B cell (primary cell): Measurements from ENCODE around the gene PLEKHH2. TPM values are rescaled to one million over a fixed set of nuclear protein-coding genes. Genes with fewer than 3 reads are reported as not detected.

Experiments
- ATAC-seq: fragments of 200-7000 bp; cut with Tn5 transposase; one replicate; pipeline ENCODE4 v1.10.0; 2021; ENCODE audit warnings: low read depth, mild to moderate bottlenecking, moderate number of reproducible peaks, moderate library complexity
- CTCF ChIA-PET: fragments of 350-600 bp; sonication (Branson Sonifier 250); formaldehyde crosslinking; loops from one replicate; lab custom pipeline; 2021; ENCODE audit warnings: antibody characterized with exemption, inconsistent platforms; lab: Charles Lee
- POLR2A ChIA-PET: fragments of 350-600 bp; sonication (Branson Sonifier 250); formaldehyde crosslinking; loops from one replicate; lab custom pipeline; 2021; ENCODE audit warnings: antibody characterized with exemption; lab: Charles Lee
- DNase-seq: peaks from one replicate; pipeline ENCODE4 v3.0.0; 2013
- H2AFZ ChIP-seq: 2 replicates; pipeline ENCODE4 v1.6.1; 2012; ENCODE audit warnings: mild to moderate bottlenecking, low read depth, low read length; ENCODE audit not compliant: insufficient read depth, poor library complexity, severe bottlenecking
- H3K27ac ChIP-seq, 2 donors: 1 replicate in 1 of 2; 2 replicates in 1 of 2; pipeline ENCODE4 v1.5.1; 2012 to 2013; ENCODE audit warnings: low read length in 2 of 2, mild to moderate bottlenecking in 2 of 2, moderate library complexity in 1 of 2
- H3K27me3 ChIP-seq, 4 experiments: fragments of 200-600 bp in 1 of 4; sonication (generic) in 1 of 4; replicated peaks in 1 of 4; 1 replicate in 2 of 4; 2 replicates in 2 of 4; pipeline versions ENCODE4 v1.6.1 to v1.7.0; 2013 to 2016; ENCODE audit warnings: low read length in 3 of 4, mild to moderate bottlenecking in 2 of 4, mixed read lengths in 1 of 4, moderate library complexity in 1 of 4; ENCODE audit not compliant: insufficient read depth in 4 of 4, control insufficient read depth in 3 of 4; ENCODE audit errors: control extremely low read depth in 1 of 4
- H3K36me3 ChIP-seq, 2 experiments: replicated peaks in 1 of 2; 1 replicate in 1 of 2; 2 replicates in 1 of 2; pipeline versions ENCODE4 v1.6.1 to v1.7.1; 2013; ENCODE audit warnings: low read length in 1 of 2; ENCODE audit not compliant: insufficient read depth in 2 of 2, control insufficient read depth in 1 of 2; ENCODE audit errors: control extremely low read depth in 1 of 2, extremely low read depth in 1 of 2
- H3K4me1 ChIP-seq, 2 donors: fragments of 200-600 bp in 1 of 2; sonication (generic) in 1 of 2; 1 replicate in 1 of 2; 2 replicates in 1 of 2; pipeline versions ENCODE4 v1.5.1 to v1.6.1; 2013 to 2017; ENCODE audit warnings: low read length in 2 of 2; ENCODE audit not compliant: control insufficient read depth in 2 of 2, insufficient read depth in 2 of 2
- H3K4me2 ChIP-seq: replicated peaks from 2 replicates; pipeline ENCODE3; 2012; ENCODE audit warnings: mild to moderate bottlenecking, low read depth, low read length; ENCODE audit not compliant: poor library complexity, severe bottlenecking
- H3K4me3 ChIP-seq, 5 experiments: fragments of 200-600 bp in 1 of 5; sonication (generic) in 1 of 5; 1 replicate in 3 of 5; 2 replicates in 2 of 5; pipeline versions ENCODE4 v1.5.1 to v1.7.0; 2011 to 2016; ENCODE audit warnings: low read length in 4 of 5, mild to moderate bottlenecking in 4 of 5, low read depth in 2 of 5, control low read depth in 1 of 5, moderate library complexity in 1 of 5; ENCODE audit not compliant: insufficient read depth in 1 of 5; ENCODE audit errors: control extremely low read depth in 1 of 5, extremely low read depth in 1 of 5
- H3K79me2 ChIP-seq: fragments of 200-600 bp; sonication (generic); one replicate; pipeline ENCODE4 v1.6.0; 2016; ENCODE audit warnings: low read length; ENCODE audit not compliant: control insufficient read depth, insufficient read depth
- H3K9ac ChIP-seq: fragments of 200-600 bp; sonication (generic); 2 replicates; pipeline ENCODE4 v1.6.1; 2017; ENCODE audit warnings: mild to moderate bottlenecking, low read length, moderate library complexity
- H3K9me3 ChIP-seq, 3 donors: one replicate each; pipeline versions ENCODE4 v1.6.1 to v1.7.1; 2013; ENCODE audit warnings: low read length in 2 of 3; ENCODE audit not compliant: control insufficient read depth in 2 of 3, insufficient read depth in 1 of 3; ENCODE audit errors: control extremely low read depth in 1 of 3
- H4K20me1 ChIP-seq: 2 replicates; pipeline ENCODE4 v1.6.0; 2012; ENCODE audit warnings: mild to moderate bottlenecking, low read length; ENCODE audit not compliant: insufficient read depth, control insufficient read depth, poor library complexity, severe bottlenecking
- H3K27ac Mint-ChIP-seq: one replicate; pipeline ENCODE4 v1.8.0; 2021; ENCODE audit warnings: mixed read lengths
- H3K27me3 Mint-ChIP-seq: one replicate; pipeline ENCODE4 v1.8.0; 2021; ENCODE audit warnings: mixed read lengths
- H3K4me1 Mint-ChIP-seq: one replicate; pipeline ENCODE4 v1.8.0; 2021; ENCODE audit warnings: mixed read lengths
- H3K4me3 Mint-ChIP-seq: one replicate; pipeline ENCODE4 v1.8.0; 2021; ENCODE audit warnings: mixed read lengths
- H3K9me3 Mint-ChIP-seq: one replicate; pipeline ENCODE4 v1.8.0; 2022; ENCODE audit warnings: mixed read lengths; ENCODE audit not compliant: insufficient read depth
- EZH2 ChIP-seq: IDR thresholded peaks from 2 replicates; pipeline ENCODE4 v1.6.1; 2012; ENCODE audit warnings: borderline replicate concordance, low read depth, mild to moderate bottlenecking, moderate library complexity, low read length; ENCODE audit not compliant: insufficient read depth, poor library complexity, severe bottlenecking
- WGBS: methylation state at CpG from one replicate; pipeline ENCODE4 v1.1.5; 2013; ENCODE audit warnings: missing lambda C conversion rate; ENCODE audit not compliant: insufficient coverage; 5-methylcytosine and 5-hydroxymethylcytosine counted together
- intact Hi-C: fragments of 100-400 bp; cut with micrococcal nuclease; formaldehyde crosslinking; loops from one replicate; pipeline ENCODE4 v1.10.0; 2022
- polyA plus RNA-seq: library from polyadenylated mRNA; depleted of rRNA; stranded (reverse); fragments of >200 nt; gene quantifications from 2 replicates; pipeline ENCODE4 v1.2.3, GENCODE V29; 2012
- total RNA-seq, 2 donors: library from RNA; stranded (reverse); fragments of 120-200 nt in 1 of 2; gene quantifications; 1 replicate in 1 of 2; 2 replicates in 1 of 2; pipeline versions ENCODE4 v1.2.3 to v1.2.4, GENCODE V29; 2013 to 2022
- TF ChIP-seq, protein P1 (sequence below): fragments of 200-600 bp; IDR thresholded peaks from one replicate; pipeline ENCODE4 v1.8.0; 2022; ENCODE audit warnings: antibody characterized with exemption, mild to moderate bottlenecking

PLEKHH2 gene
- total and polyA plus RNA-seq, 2 donors (not counting 1 experiment from before 2014, with no cell fraction given) = 0.17 to 0.19 TPM

GRCh38 chr2:43796206-43796605 lies 159.1 kb downstream of the PLEKHH2 start:
- Histone ChIP-seq H3K36me3 (no peaks in the 10 kb centered on the region), H4K20me1 (no peaks in the 10 kb centered on the region), H3K9me3 (no peaks in the 10 kb centered on the region), H2AFZ (no peak overlapping the region), H3K27me3 (no peaks in the 10 kb centered on the region), H3K4me3 (no peak overlapping the region), H3K9ac (no peak overlapping the region), H3K4me1 (no peaks in the 10 kb centered on the region), H3K79me2 (no peaks in the 10 kb centered on the region), H3K27ac (no peak overlapping the region), H3K4me2 (no peak overlapping the region)
- H3K4me1 Mint-ChIP-seq = no peaks in the 10 kb centered on the region
- H3K27ac Mint-ChIP-seq = no peak overlapping the region
- no peaks in the 10 kb centered on the region for H3K9me3 Mint-ChIP-seq
- ChIA-PET POLR2A (no interaction called here), CTCF (interaction anchor here (0.7 kb wide), 3 partner anchors 35 to 1606 kb away, joined by 3 to 6 read pairs (median 4); no protein-coding TSS in a partner anchor)
- H3K27me3 Mint-ChIP-seq = no peaks in the 10 kb centered on the region
- TF ChIP-seq EZH2 = no peak
- TF ChIP-seq, protein P1, sequence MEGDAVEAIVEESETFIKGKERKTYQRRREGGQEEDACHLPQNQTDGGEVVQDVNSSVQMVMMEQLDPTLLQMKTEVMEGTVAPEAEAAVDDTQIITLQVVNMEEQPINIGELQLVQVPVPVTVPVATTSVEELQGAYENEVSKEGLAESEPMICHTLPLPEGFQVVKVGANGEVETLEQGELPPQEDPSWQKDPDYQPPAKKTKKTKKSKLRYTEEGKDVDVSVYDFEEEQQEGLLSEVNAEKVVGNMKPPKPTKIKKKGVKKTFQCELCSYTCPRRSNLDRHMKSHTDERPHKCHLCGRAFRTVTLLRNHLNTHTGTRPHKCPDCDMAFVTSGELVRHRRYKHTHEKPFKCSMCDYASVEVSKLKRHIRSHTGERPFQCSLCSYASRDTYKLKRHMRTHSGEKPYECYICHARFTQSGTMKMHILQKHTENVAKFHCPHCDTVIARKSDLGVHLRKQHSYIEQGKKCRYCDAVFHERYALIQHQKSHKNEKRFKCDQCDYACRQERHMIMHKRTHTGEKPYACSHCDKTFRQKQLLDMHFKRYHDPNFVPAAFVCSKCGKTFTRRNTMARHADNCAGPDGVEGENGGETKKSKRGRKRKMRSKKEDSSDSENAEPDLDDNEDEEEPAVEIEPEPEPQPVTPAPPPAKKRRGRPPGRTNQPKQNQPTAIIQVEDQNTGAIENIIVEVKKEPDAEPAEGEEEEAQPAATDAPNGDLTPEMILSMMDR = no peak
- DNase-seq (no peak), ATAC-seq (no peak)
- intact Hi-C loops = no loop called here
- no CpG with 5 or more reads among the region's 1 CpG for WGBS
- no peak overlapping the region for H3K4me3 Mint-ChIP-seq

DNA sequence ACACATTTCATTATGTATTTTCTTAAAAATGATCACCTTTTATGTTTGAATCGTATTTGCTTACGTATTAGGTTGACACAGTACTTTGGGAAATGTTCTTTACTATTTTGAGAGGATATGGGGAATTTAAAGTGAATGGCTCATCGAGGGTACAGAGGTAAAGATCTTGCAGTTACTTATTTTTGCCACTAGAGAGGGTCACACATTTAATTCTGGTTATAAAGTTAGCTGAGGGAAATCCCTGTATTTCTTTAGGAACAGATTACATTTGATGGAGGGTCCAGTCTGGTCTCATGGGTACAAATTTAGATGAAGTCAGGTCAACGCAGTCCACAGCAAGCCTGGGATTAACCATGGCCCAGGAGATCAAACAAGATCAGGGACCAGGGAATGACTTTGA lies 161.2 kb downstream of the PLEKHH2 start:
- no peaks in the 10 kb centered on the region for H4K20me1 ChIP-seq
- no peaks in the 10 kb centered on the region for H3K79me2 ChIP-seq
- no peak for TF ChIP-seq EZH2
- TF ChIP-seq, protein P1 = no peak
- H3K9ac ChIP-seq = no peak overlapping the region
- no peaks in the 10 kb centered on the region for H3K27me3 Mint-ChIP-seq
- H2AFZ ChIP-seq = no peak overlapping the region
- no peaks in the 10 kb centered on the region for H3K4me1 ChIP-seq
- H3K27ac ChIP-seq = no peak overlapping the region
- no peak overlapping the region for H3K4me3 ChIP-seq
- no peaks in the 10 kb centered on the region for H3K9me3 ChIP-seq
- ATAC-seq (no peak), DNase-seq (no peak)
- CTCF ChIA-PET = interaction anchor here (0.5 kb wide), 1 partner anchor 162 kb away, joined by 4 read pairs; no protein-coding TSS in a partner anchor
- H3K36me3 ChIP-seq = no peaks in the 10 kb centered on the region
- WGBS = 83% methylated on average over 2 of the region's 4 CpGs
- no peaks in the 10 kb centered on the region for H3K27me3 ChIP-seq
- no peak overlapping the region for H3K27ac Mint-ChIP-seq
- POLR2A ChIA-PET = no interaction called here
- H3K4me1 Mint-ChIP-seq = no peaks in the 10 kb centered on the region
- H3K4me3 Mint-ChIP-seq = no peak overlapping the region
- no peak overlapping the region for H3K4me2 ChIP-seq
- H3K9me3 Mint-ChIP-seq = no peaks in the 10 kb centered on the region
- intact Hi-C loops = no loop called here
